Mammary epithelial cell (primary cell): Measurements from ENCODE around the gene ADI1.

Source experiments
- CTCF ChIP-seq, 2 donors: IDR thresholded peaks in 1 of 2; conservative IDR thresholded peaks in 1 of 2; 2 replicates each; pipeline ENCODE4 v1.5.1; 2011 to 2012; ENCODE audit warnings: inconsistent platforms in 2 of 2, low read length in 2 of 2, mild to moderate bottlenecking in 2 of 2, control low read depth in 1 of 2, low read depth in 1 of 2; ENCODE audit not compliant: insufficient read depth in 1 of 2; ENCODE audit errors: extremely low read depth in 1 of 2
- EZH2 ChIP-seq: IDR thresholded peaks from 2 replicates; pipeline ENCODE4 v1.6.1; 2012; ENCODE audit warnings: low read length, inconsistent platforms, borderline replicate concordance

- no peak for TF ChIP-seq CTCF (conservative IDR thresholded peaks at IDR 0.05 in 1 of 2, IDR thresholded peaks at IDR 0.05 in 1 of 2; ENCODE audit: extremely low read depth in 1 of 2, insufficient read depth in 1 of 2, low read depth in 1 of 2, low read length in 2 of 2)
- TF ChIP-seq EZH2, result no peak
Measured at GRCh38 chr2:3483986-3484960, 35.1 kb downstream of the ADI1 start.
